SK-N-SH treated with all-trans-retinoic acid at 6 μM for 48 hours (cell line): ENCODE measurements around the gene UBE2I.
"Not testable (repeated sequence)": the region's sequence is repeated elsewhere in the genome, so short reads cannot be mapped to it uniquely, and the experiment has no call there.

Source experiments
- ATAC-seq: fragments of 200-7000 bp; cut with Tn5 transposase; 3 replicates; pipeline ENCODE4 v1.9.1; 2020; ENCODE audit warnings: mild to moderate bottlenecking, moderate library complexity
- ARNTL ChIP-seq: fragments of 450-650 bp; formaldehyde crosslinking; IDR thresholded peaks from 2 replicates; pipeline ENCODE4 v1.5.0; 2020; ENCODE audit warnings: low read depth, mild to moderate bottlenecking, moderate library complexity, borderline replicate concordance
- BACH2 ChIP-seq: fragments of 250-450 bp; sonication (Bioruptor Pico); IDR thresholded peaks from 2 replicates; pipeline ENCODE4 v1.9.0; 2021; ENCODE audit warnings: mild to moderate bottlenecking, borderline replicate concordance
- CSDC2 ChIP-seq: fragments of 250-450 bp; sonication (Bioruptor Pico); IDR thresholded peaks from 2 replicates; pipeline ENCODE4 v1.5.0; 2020; ENCODE audit warnings: mild to moderate bottlenecking, moderate library complexity
- ESRRG ChIP-seq: fragments of 250-450 bp; sonication (Bioruptor Pico); IDR thresholded peaks from 2 replicates; pipeline ENCODE4 v1.6.1; 2021; ENCODE audit warnings: mild to moderate bottlenecking
- GLIS3 ChIP-seq: fragments of 250-450 bp; sonication (Bioruptor Pico); IDR thresholded peaks from 2 replicates; pipeline ENCODE4 v1.5.0; 2020; ENCODE audit warnings: mild to moderate bottlenecking, moderate library complexity
- ISL1 ChIP-seq: fragments of 250-450 bp; sonication (Bioruptor Pico); IDR thresholded peaks from 2 replicates; pipeline ENCODE4 v2.1.2; 2022; ENCODE audit warnings: mild to moderate bottlenecking, moderate library complexity
- OSR1 ChIP-seq: fragments of 250-450 bp; sonication (Bioruptor Pico); IDR thresholded peaks from 2 replicates; pipeline ENCODE4 v1.8.0; 2022; ENCODE audit warnings: moderate library complexity, mild to moderate bottlenecking, inconsistent platforms
- PPARA ChIP-seq: fragments of 250-450 bp; sonication (Bioruptor Pico); IDR thresholded peaks from 2 replicates; pipeline ENCODE4 v1.5.0; 2020; ENCODE audit warnings: mild to moderate bottlenecking, borderline replicate concordance
- RARB ChIP-seq: fragments of 250-450 bp; sonication (Bioruptor Pico); IDR thresholded peaks from 2 replicates; pipeline ENCODE4 v1.8.0; 2021; ENCODE audit warnings: mild to moderate bottlenecking, moderate library complexity
- SNAI2 ChIP-seq: fragments of 250-450 bp; sonication (Bioruptor Pico); IDR thresholded peaks from 2 replicates; pipeline ENCODE4 v1.5.0; 2020; ENCODE audit warnings: mild to moderate bottlenecking, moderate library complexity
- TCF4 ChIP-seq: fragments of 250-450 bp; sonication (Bioruptor Pico); IDR thresholded peaks from 2 replicates; pipeline ENCODE4 v1.8.0; 2021; ENCODE audit warnings: mild to moderate bottlenecking, moderate library complexity, borderline replicate concordance
- TOX ChIP-seq: fragments of 250-450 bp; sonication (Bioruptor Pico); IDR thresholded peaks from 2 replicates; pipeline ENCODE4 v1.8.0; 2021; ENCODE audit warnings: mild to moderate bottlenecking, moderate library complexity, borderline replicate concordance
- ZFP3 ChIP-seq: fragments of 250-450 bp; sonication (Bioruptor Pico); IDR thresholded peaks from 2 replicates; pipeline ENCODE4 v1.5.0; 2020; ENCODE audit warnings: mild to moderate bottlenecking, moderate library complexity
- ZFP30 ChIP-seq: fragments of 450-650 bp; formaldehyde crosslinking; IDR thresholded peaks from 2 replicates; pipeline ENCODE4 v1.5.0; 2022; ENCODE audit warnings: mild to moderate bottlenecking, moderate library complexity
- ZNF565 ChIP-seq: fragments of 450-650 bp; formaldehyde crosslinking; conservative IDR thresholded peaks from 2 replicates; pipeline ENCODE4 v1.5.0; 2020; ENCODE audit warnings: low read depth, mild to moderate bottlenecking, moderate library complexity
- ZNF70 ChIP-seq: fragments of 450-650 bp; formaldehyde crosslinking; IDR thresholded peaks from 2 replicates; pipeline ENCODE4 v1.5.0; 2020; ENCODE audit warnings: mild to moderate bottlenecking, moderate library complexity
- ZNF8 ChIP-seq: fragments of 450-650 bp; formaldehyde crosslinking; IDR thresholded peaks from 2 replicates; pipeline ENCODE4 v1.5.0; 2020; ENCODE audit warnings: mild to moderate bottlenecking, moderate library complexity
- TF ChIP-seq, protein P1 (sequence below): fragments of 250-450 bp; sonication (Bioruptor Pico); IDR thresholded peaks from 2 replicates; pipeline ENCODE4 v1.5.1; 2020; ENCODE audit warnings: low read depth, mild to moderate bottlenecking, moderate library complexity
- TF ChIP-seq, protein P2 (sequence below): fragments of 250-450 bp; sonication (Bioruptor Pico); IDR thresholded peaks from 2 replicates; pipeline ENCODE4 v1.8.0; 2020; ENCODE audit warnings: mild to moderate bottlenecking, moderate library complexity, borderline replicate concordance
- TF ChIP-seq, protein P3 (sequence below): fragments of 250-450 bp; sonication (Bioruptor Pico); IDR thresholded peaks from 2 replicates; pipeline ENCODE4 v1.5.1; 2021; ENCODE audit warnings: mild to moderate bottlenecking, moderate library complexity
- TF ChIP-seq, protein P4 (sequence below): fragments of 250-450 bp; sonication (Bioruptor Pico); IDR thresholded peaks from 2 replicates; pipeline ENCODE4 v1.8.0; 2021; ENCODE audit warnings: low read depth, mild to moderate bottlenecking, moderate library complexity, borderline replicate concordance
- TF ChIP-seq, protein P5 (sequence below): fragments of 250-450 bp; sonication (Bioruptor Pico); IDR thresholded peaks from 2 replicates; pipeline ENCODE4 v1.5.0; 2020; ENCODE audit warnings: mild to moderate bottlenecking, moderate library complexity

Gene UBE2I

DNA sequence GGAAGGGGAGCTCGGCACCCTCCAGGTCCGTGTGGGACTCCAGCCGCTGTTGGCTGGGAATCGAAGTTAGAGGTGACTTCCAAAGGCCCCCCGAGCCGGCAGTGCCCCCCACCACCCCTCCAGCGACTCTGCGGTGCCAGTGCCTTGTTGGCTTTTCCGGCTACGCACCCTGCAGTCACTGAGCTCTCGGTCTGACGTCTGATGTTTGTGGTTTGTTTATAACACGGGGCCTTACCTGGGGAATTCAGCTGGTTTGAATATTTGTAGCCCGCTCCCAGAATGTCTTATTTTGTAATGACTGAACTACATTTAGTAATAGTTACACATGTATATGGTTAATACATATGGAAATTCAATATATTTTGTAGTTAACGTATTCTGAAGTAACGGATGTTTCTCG is 17.0 kb downstream of the UBE2I start:
- TF ChIP-seq PPARA (no peak), OSR1 (CRISPR knock-in tag) (no peak), CSDC2 (CRISPR knock-in tag) (no peak), ZNF70 (CRISPR knock-in tag) (no peak)

DNA sequence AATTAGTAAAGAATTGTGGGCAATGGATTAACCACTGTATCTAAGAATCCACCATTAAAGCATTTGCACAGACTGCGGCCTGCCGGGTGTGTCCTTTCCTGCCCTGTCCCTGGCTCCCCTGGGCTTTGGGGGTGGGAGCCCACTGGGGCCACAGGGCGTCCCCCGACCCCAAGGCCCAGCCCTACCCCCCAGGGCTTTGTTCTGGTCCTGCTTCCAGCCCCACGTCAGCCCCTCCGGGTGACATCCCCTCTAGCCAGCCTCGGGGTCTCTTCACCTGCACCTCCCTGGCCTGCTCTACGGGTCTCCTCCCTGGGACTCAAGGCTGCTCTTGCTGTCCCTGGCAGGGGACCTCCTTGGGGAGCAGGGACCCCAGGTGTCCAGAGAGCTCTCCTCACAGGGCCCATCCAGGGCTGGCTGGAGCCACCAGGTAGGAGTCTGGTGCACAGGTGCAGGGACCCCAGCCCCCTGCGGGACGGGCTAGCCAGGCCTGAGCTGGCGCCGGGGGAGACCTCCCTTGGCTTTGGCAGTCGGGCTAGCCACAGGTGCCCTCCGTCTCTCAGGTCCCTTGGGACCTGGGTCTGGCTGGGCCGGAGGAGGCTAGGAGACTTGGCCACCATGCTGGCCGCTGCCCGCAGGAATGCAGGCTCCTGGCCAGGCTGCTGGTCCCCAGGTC is 17.6 kb downstream of the UBE2I start:
- TF ChIP-seq, protein P1, sequence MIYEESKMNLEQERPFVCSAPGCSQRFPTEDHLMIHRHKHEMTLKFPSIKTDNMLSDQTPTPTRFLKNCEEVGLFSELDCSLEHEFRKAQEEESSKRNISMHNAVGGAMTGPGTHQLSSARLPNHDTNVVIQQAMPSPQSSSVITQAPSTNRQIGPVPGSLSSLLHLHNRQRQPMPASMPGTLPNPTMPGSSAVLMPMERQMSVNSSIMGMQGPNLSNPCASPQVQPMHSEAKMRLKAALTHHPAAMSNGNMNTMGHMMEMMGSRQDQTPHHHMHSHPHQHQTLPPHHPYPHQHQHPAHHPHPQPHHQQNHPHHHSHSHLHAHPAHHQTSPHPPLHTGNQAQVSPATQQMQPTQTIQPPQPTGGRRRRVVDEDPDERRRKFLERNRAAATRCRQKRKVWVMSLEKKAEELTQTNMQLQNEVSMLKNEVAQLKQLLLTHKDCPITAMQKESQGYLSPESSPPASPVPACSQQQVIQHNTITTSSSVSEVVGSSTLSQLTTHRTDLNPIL (CRISPR knock-in tag), result no peak
- TF ChIP-seq CSDC2 (CRISPR knock-in tag) (no peak), ZNF70 (CRISPR knock-in tag) (no peak), RARB (CRISPR knock-in tag) (no peak), TOX (no peak), BACH2 (CRISPR knock-in tag) (no peak), ISL1 (no peak), OSR1 (CRISPR knock-in tag) (no peak), SNAI2 (no peak)
- no peak for ATAC-seq

More for the DNA sequence above, 17.0 kb downstream of the UBE2I start:
- ATAC-seq, result no peak

DNA sequence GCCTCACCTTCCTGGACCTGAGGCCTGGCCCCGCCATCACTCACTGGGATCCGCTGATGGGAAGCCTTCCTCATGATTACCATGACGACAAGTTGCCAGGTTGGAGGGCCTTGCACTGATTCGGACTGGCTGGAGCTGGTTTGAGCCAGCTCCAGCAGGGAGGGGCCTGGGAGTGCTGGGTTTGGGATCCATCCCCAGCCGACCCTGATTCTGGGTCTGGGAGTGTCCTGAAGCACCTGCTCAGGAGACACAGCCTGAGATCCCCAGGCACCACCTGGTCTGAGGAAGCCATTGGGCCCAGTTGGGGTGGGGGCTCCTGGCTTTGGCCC is 18.1 kb downstream of the UBE2I start:
- no peak for ATAC-seq
- no peak for TF ChIP-seq ARNTL
- no peak for TF ChIP-seq TCF4 (CRISPR knock-in tag)
- TF ChIP-seq OSR1 (CRISPR knock-in tag), result no peak
- TF ChIP-seq, protein P1 (CRISPR knock-in tag), result no peak
- TF ChIP-seq, protein P2, sequence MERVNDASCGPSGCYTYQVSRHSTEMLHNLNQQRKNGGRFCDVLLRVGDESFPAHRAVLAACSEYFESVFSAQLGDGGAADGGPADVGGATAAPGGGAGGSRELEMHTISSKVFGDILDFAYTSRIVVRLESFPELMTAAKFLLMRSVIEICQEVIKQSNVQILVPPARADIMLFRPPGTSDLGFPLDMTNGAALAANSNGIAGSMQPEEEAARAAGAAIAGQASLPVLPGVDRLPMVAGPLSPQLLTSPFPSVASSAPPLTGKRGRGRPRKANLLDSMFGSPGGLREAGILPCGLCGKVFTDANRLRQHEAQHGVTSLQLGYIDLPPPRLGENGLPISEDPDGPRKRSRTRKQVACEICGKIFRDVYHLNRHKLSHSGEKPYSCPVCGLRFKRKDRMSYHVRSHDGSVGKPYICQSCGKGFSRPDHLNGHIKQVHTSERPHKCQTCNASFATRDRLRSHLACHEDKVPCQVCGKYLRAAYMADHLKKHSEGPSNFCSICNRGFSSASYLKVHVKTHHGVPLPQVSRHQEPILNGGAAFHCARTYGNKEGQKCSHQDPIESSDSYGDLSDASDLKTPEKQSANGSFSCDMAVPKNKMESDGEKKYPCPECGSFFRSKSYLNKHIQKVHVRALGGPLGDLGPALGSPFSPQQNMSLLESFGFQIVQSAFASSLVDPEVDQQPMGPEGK (CRISPR knock-in tag), result no peak
- TF ChIP-seq, protein P3, sequence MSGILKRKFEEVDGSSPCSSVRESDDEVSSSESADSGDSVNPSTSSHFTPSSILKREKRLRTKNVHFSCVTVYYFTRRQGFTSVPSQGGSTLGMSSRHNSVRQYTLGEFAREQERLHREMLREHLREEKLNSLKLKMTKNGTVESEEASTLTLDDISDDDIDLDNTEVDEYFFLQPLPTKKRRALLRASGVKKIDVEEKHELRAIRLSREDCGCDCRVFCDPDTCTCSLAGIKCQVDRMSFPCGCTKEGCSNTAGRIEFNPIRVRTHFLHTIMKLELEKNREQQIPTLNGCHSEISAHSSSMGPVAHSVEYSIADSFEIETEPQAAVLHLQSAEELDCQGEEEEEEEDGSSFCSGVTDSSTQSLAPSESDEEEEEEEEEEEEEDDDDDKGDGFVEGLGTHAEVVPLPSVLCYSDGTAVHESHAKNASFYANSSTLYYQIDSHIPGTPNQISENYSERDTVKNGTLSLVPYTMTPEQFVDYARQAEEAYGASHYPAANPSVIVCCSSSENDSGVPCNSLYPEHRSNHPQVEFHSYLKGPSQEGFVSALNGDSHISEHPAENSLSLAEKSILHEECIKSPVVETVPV (CRISPR knock-in tag), result no peak
- TF ChIP-seq TOX, result no peak
- TF ChIP-seq SNAI2, result no peak
- TF ChIP-seq CSDC2 (CRISPR knock-in tag), result no peak
- no peak for TF ChIP-seq RARB (CRISPR knock-in tag)
- no peak for TF ChIP-seq ISL1
- no peak for TF ChIP-seq ZNF565 (CRISPR knock-in tag)
- no peak for TF ChIP-seq ZFP30 (CRISPR knock-in tag)
- TF ChIP-seq ZNF8 (CRISPR knock-in tag), result no peak
- TF ChIP-seq PPARA, result no peak
- TF ChIP-seq, protein P4, sequence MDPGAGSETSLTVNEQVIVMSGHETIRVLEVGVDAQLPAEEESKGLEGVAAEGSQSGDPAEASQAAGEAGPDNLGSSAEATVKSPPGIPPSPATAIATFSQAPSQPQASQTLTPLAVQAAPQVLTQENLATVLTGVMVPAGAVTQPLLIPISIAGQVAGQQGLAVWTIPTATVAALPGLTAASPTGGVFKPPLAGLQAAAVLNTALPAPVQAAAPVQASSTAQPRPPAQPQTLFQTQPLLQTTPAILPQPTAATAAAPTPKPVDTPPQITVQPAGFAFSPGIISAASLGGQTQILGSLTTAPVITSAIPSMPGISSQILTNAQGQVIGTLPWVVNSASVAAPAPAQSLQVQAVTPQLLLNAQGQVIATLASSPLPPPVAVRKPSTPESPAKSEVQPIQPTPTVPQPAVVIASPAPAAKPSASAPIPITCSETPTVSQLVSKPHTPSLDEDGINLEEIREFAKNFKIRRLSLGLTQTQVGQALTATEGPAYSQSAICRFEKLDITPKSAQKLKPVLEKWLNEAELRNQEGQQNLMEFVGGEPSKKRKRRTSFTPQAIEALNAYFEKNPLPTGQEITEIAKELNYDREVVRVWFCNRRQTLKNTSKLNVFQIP (CRISPR knock-in tag), result no peak
- TF ChIP-seq ESRRG (CRISPR knock-in tag), result no peak
- TF ChIP-seq, protein P5, sequence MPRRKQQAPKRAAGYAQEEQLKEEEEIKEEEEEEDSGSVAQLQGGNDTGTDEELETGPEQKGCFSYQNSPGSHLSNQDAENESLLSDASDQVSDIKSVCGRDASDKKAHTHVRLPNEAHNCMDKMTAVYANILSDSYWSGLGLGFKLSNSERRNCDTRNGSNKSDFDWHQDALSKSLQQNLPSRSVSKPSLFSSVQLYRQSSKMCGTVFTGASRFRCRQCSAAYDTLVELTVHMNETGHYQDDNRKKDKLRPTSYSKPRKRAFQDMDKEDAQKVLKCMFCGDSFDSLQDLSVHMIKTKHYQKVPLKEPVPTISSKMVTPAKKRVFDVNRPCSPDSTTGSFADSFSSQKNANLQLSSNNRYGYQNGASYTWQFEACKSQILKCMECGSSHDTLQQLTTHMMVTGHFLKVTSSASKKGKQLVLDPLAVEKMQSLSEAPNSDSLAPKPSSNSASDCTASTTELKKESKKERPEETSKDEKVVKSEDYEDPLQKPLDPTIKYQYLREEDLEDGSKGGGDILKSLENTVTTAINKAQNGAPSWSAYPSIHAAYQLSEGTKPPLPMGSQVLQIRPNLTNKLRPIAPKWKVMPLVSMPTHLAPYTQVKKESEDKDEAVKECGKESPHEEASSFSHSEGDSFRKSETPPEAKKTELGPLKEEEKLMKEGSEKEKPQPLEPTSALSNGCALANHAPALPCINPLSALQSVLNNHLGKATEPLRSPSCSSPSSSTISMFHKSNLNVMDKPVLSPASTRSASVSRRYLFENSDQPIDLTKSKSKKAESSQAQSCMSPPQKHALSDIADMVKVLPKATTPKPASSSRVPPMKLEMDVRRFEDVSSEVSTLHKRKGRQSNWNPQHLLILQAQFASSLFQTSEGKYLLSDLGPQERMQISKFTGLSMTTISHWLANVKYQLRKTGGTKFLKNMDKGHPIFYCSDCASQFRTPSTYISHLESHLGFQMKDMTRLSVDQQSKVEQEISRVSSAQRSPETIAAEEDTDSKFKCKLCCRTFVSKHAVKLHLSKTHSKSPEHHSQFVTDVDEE (CRISPR knock-in tag), result no peak
- no peak for TF ChIP-seq ZFP3
- TF ChIP-seq GLIS3 (CRISPR knock-in tag), result no peak

DNA sequence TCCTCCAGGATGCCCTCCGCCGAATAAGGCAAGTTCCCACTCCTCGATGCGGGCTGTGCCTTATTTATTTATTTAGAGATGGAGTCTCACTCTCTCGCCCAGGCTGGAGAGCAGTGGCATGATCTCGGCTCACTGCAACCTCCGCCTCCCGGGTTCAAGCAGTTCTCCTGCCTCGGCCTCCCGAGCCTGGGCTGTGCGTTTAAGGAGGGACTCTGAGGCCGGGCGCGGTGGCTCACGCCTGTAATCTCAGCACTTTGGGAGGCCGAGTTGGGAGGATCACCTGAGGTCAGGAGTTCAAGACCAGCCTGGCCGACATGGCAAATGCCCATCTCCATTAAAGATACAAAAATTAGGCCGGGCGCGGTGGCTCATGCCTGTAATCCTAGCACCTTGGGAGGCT is 18.7 kb downstream of the UBE2I start:
- not testable (repeated sequence) for ATAC-seq

DNA sequence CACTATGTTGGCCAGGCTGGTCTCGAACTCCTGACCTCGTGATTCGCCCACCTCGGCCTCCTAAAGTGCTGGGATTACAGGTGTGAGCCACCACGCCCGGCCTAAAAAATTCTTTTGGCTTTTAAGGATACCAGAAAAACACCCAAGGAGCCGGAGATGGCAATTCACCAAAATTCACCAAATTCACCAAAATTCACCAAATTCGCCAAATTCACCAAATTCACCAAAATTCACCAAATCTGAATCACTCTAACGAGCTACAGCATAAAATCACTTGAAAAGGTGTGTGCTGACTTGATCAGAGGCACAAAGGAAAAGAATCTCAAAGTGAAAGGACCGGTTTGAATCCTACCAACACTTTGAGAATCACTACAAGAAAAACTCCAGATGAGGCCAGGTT is 19.5 kb downstream of the UBE2I start:
- not testable (repeated sequence) for ATAC-seq
